GM12874 (cell line): ENCODE data around the gene CNPY3.

Experiments
- CTCF ChIP-seq: IDR thresholded peaks from 2 replicates; pipeline ENCODE4 v1.5.1; 2011; ENCODE audit warnings: low read depth, mild to moderate bottlenecking, control low read depth, low read length, moderate library complexity; ENCODE audit not compliant: insufficient read depth

CNPY3 gene

DNA sequence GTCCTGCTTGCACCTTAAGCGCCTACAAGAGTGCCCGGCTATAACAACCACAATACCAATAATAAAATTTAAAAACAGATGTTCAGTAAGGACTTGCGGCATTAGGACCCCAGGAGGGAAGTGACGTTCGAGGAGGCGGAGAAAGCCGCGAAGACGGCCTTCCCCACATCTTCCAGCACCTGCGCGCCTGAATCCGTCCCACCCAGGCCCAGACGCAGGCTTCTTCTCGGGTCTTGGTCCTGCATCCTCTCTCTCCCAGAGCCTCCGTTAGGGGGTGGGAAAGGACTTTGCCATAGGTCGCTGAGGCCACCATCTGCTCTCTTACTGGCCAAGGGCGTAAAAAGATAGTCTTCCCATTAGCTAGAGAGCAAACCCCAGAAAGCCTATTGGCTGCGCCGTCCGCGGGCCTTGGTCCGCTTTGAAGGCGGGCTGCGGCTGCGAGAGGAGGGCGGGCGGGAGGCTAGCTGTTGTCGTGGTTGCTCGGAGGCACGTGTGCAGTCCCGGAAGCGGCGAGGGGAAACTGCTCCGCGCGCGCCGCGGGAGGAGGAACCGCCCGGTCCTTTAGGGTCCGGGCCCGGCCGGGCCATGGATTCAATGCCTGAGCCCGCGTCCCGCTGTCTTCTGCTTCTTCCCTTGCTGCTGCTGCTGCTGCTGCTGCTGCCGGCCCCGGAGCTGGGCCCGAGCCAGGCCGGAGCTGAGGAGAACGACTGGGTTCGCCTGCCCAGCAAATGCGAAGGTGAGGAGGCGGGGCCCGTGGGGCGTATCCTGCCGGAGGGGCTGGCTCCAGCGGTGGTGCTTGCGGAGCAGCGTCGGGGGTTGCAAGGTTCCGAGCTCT lies at the start of gene CNPY3:
CNPY3 (plus strand) TSS at position 495 of the 835 bp plus-strand sequence; CDS start at position 586, 91 bp downstream.
- no peak for TF ChIP-seq CTCF

DNA sequence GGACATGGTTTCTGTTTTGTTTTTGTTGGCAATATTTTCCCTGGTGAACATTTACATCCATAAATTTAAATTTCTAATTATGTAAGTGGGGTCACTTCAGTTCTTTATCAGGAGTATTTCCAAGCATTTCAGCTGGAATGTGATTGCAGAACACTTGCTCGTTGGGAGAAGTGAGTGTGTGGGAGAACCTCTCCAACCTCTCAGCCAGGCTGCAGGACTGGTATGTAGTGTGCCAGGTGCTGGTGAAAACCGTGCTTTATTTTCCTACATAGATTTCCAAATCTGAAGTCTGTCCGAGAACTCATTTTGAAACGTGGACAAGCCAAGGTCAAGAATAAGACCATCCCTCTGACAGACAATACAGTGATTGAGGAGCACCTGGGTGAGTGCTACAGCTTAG lies 43.6 kb upstream of the CNPY3 start:
- TF ChIP-seq CTCF = no peak

GRCh38 chr6:42889815-42890214 lies 39.5 kb upstream of the CNPY3 start:
- no peak for TF ChIP-seq CTCF

- TF ChIP-seq CTCF = no peak
Measured at GRCh38 chr6:42890311-42891198, 38.7 kb upstream of the CNPY3 start.

DNA sequence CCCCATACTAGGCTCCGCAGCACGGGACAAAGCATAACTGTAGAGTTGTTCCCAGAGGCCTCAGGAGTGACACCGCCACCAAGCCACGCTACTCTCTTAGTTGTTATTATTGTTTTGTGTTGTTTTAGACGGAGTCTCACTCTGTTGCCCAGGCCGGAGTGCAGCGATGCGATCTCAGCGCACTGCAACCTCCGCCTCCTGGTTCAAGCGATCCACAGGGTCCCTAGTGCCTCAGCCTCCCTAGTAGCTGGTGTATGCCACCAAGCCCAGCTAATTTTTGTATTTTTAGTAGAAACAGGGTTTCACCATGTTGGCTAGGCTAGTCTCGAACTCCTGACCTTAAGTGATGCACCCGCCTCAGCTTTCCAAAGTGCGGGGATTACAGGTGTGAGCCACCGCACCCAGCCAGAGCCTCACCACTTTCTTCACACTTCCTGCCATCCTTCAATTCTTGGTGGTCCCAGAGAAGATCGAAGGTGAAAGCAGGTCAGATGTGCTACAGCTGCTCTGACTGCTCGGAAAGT lies 38.0 kb upstream of the CNPY3 start:
- no peak for TF ChIP-seq CTCF

GRCh38 chr6:42896178-42896719 lies 33.0 kb upstream of the CNPY3 start:
- TF ChIP-seq CTCF = no peak

DNA sequence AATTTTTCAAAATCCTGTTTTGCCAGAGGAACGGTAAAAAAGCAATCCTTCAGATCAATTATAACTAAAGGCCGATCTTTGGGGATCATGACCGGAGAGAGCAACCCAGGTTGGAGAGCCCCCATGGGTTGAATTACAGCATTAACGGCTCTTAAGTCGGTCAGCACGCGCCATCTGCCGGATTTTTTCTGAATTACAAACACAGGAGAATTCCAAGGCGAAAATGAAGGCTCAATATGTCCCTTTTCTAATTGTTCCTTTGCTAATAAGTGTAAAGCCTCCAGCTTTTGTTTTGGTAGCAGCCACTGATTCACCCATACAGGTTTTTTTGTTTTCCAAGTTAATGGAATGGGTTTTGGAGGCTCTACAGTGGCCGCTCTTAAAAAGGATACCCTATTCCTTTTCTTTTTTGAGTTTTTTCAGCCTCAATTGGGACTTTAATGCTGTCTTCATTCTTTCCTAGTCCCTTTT lies 30.4 kb upstream of the CNPY3 start:
- TF ChIP-seq CTCF = peak; percentile 50
